NCI-H2029 treated with DMSO at 0.1 percent for 48 hours (cell line): ENCODE results near the gene CA9.
"Not testable (repeated sequence)": the region's sequence is repeated elsewhere in the genome, so short reads cannot be mapped to it uniquely, and the experiment has no call there.

Source experiments
- DNase-seq: peaks from one replicate; lab custom pipeline; 2025; lab: John Stamatoyannopoulos, UW

The CA9 gene

GRCh38 chr9:35673132-35674024, at the start of gene CA9:
TSS of gene CA9 (plus strand) at chr9:35673928. CDS start at chr9:35673960, 32 bp downstream.
- DNase-seq: no peak

- DNase-seq: no peak
Observed at GRCh38 chr9:35627575-35627974, 46.2 kb upstream of the CA9 start.

- DNase-seq: no peak
Observed at GRCh38 chr9:35628389-35628991, 45.2 kb upstream of the CA9 start.

GRCh38 chr9:35629597-35629996, 44.1 kb upstream of the CA9 start:
- DNase-seq: no peak

- no peak for DNase-seq
Observed at GRCh38 chr9:35635730-35636129, 38.0 kb upstream of the CA9 start.

- DNase-seq: no peak
Observed at GRCh38 chr9:35636135-35636876, 37.4 kb upstream of the CA9 start.

- not testable (repeated sequence) for DNase-seq
Observed at GRCh38 chr9:35636877-35637246, 36.9 kb upstream of the CA9 start.

GRCh38 chr9:35637427-35637955, 36.2 kb upstream of the CA9 start:
- DNase-seq: not testable (repeated sequence)

GRCh38 chr9:35638751-35639150, 35.0 kb upstream of the CA9 start:
- not testable (repeated sequence) for DNase-seq

GRCh38 chr9:35639225-35639624, 34.5 kb upstream of the CA9 start:
- DNase-seq: not testable (repeated sequence)

- no peak for DNase-seq
Observed at GRCh38 chr9:35639631-35640030, 34.1 kb upstream of the CA9 start.

GRCh38 chr9:35640431-35640830, 33.3 kb upstream of the CA9 start:
- not testable (repeated sequence) for DNase-seq

- DNase-seq: not testable (repeated sequence)
Observed at GRCh38 chr9:35641478-35641877, 32.2 kb upstream of the CA9 start.

GRCh38 chr9:35643046-35643445, 30.7 kb upstream of the CA9 start:
- DNase-seq: no peak

GRCh38 chr9:35645736-35646135, 28.0 kb upstream of the CA9 start:
- not testable (repeated sequence) for DNase-seq

GRCh38 chr9:35646153-35646532, 27.6 kb upstream of the CA9 start:
- DNase-seq: no peak

GRCh38 chr9:35646533-35647265, 27.0 kb upstream of the CA9 start:
- peak; percentile 70 for DNase-seq

GRCh38 chr9:35649431-35650340, 24.0 kb upstream of the CA9 start:
- no peak for DNase-seq

GRCh38 chr9:35650341-35651158, 23.2 kb upstream of the CA9 start, which contains the start of gene SIT1:
TSS of gene SIT1 (minus strand) at chr9:35650931. CDS start at chr9:35650853, 78 bp downstream.
- no peak for DNase-seq
